CD4-positive, alpha-beta T cell (primary cell): ENCODE results near the gene ZCCHC10. TPM values are rescaled to one million over a fixed set of nuclear protein-coding genes. Genes with fewer than 3 reads are reported as not detected.

Experiments used
- ATAC-seq: fragments of 200-7000 bp; cut with Tn5 transposase; one replicate; pipeline ENCODE4 v1.10.0; 2022; ENCODE audit warnings: mild to moderate bottlenecking; ENCODE audit not compliant: poor library complexity
- CTCF ChIA-PET: fragments of 350-600 bp; sonication (Branson Sonifier 250); formaldehyde crosslinking; loops from one replicate; lab custom pipeline; 2021; ENCODE audit warnings: antibody characterized with exemption, inconsistent platforms; lab: Charles Lee
- POLR2A ChIA-PET: fragments of 350-600 bp; sonication (Branson Sonifier 250); formaldehyde crosslinking; loops from one replicate; lab custom pipeline; 2021; ENCODE audit warnings: antibody characterized with exemption, inconsistent platforms; lab: Charles Lee
- DNase-seq, 14 experiments: peaks; one replicate each; pipeline ENCODE4 v3.0.0-alpha.2; 2013 to 2020; ENCODE audit warnings: mixed read lengths in 2 of 14
- H3K27ac ChIP-seq, 2 donors: one replicate each; pipeline versions ENCODE4 v1.5.1 to v1.7.0; 2013; ENCODE audit warnings: low read length in 2 of 2, low read depth in 1 of 2, mild to moderate bottlenecking in 1 of 2
- H3K27me3 ChIP-seq, 2 experiments: 1 replicate in 1 of 2; 2 replicates in 1 of 2; pipeline versions ENCODE4 v1.6.1 to v1.7.0; 2013; ENCODE audit warnings: low read length in 2 of 2, control low read depth in 1 of 2, mild to moderate bottlenecking in 1 of 2, moderate library complexity in 1 of 2; ENCODE audit not compliant: insufficient read depth in 2 of 2, control insufficient read depth in 1 of 2
- H3K36me3 ChIP-seq: one replicate; pipeline ENCODE4 v1.6.1; 2013; ENCODE audit warnings: low read length, control low read depth; ENCODE audit not compliant: insufficient read depth
- H3K4me1 ChIP-seq: one replicate; pipeline ENCODE4 v1.6.1; 2013; ENCODE audit warnings: low read length, control low read depth; ENCODE audit not compliant: insufficient read depth
- H3K4me3 ChIP-seq: one replicate; pipeline ENCODE4 v1.5.1; 2013; ENCODE audit warnings: mild to moderate bottlenecking, low read length, moderate library complexity
- H3K9me3 ChIP-seq, 2 experiments: 1 replicate in 1 of 2; 2 replicates in 1 of 2; pipeline versions ENCODE4 v1.6.1 to v1.7.0; 2013; ENCODE audit warnings: low read length in 2 of 2, mild to moderate bottlenecking in 2 of 2, control low read depth in 1 of 2, moderate library complexity in 1 of 2; ENCODE audit not compliant: control insufficient read depth in 1 of 2, insufficient read depth in 1 of 2
- H3K27ac Mint-ChIP-seq: one replicate; pipeline ENCODE4 v1.8.0; 2020; ENCODE audit warnings: mixed read lengths
- H3K27me3 Mint-ChIP-seq: one replicate; pipeline ENCODE4 v1.8.0; 2021; ENCODE audit warnings: mixed read lengths
- H3K36me3 Mint-ChIP-seq: one replicate; pipeline ENCODE4 v1.8.0; 2021; ENCODE audit warnings: low read depth, mixed read lengths
- H3K4me1 Mint-ChIP-seq: one replicate; pipeline ENCODE4 v1.8.0; 2021; ENCODE audit warnings: low read depth, mixed read lengths
- H3K4me3 Mint-ChIP-seq: one replicate; pipeline ENCODE4 v1.8.0; 2020; ENCODE audit warnings: mild to moderate bottlenecking, mixed read lengths
- H3K9me3 Mint-ChIP-seq: one replicate; pipeline ENCODE4 v1.8.0; 2020; ENCODE audit warnings: mixed read lengths
- intact Hi-C, 2 experiments: fragments of 100-400 bp; cut with DNase I in 1 of 2; cut with micrococcal nuclease in 1 of 2; formaldehyde crosslinking; loops; one replicate each; pipeline versions ENCODE4 v1.15.1 to v1.9.0; 2023 to 2025; cut with DNase I, micrococcal nuclease
- total RNA-seq, 174 experiments: library from RNA in 2 of 174; stranded (reverse) in 2 of 174; gene quantifications; one replicate each; pipeline ENCODE4 v1.2.3 and lab custom pipeline; 2021 to 2026
- TF ChIP-seq, protein P1 (sequence below): fragments of 200-600 bp; IDR thresholded peaks from one replicate; pipeline ENCODE4 v1.8.0; 2022; ENCODE audit warnings: antibody characterized with exemption, mild to moderate bottlenecking

ZCCHC10 gene
- total RNA-seq, 2 experiments from 2014 or later, result 17.7 to 20.1 TPM

DNA sequence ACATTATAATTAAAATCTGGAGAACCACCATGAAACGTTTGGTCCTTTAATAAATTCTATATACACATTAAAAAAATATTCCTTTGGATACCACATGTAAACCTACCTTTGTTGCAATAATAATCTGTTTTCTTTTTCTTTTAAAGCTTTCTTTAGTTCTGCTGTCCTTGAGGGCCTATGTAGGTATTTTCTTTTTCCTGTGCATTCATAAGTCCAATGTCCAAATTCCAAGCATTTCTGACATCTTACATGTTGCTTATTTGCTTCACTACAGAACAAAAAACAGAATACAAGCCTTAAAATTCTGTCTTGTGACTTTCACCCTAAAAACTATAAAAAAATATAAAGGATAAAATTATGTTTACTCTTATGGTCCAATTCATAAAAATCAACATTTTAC, 19.7 kb downstream of the ZCCHC10 start:
- DNase-seq, result no peak
- H3K27ac Mint-ChIP-seq, result no peak overlapping the region
- Histone ChIP-seq H3K27me3 (no peaks in the 10 kb centered on the region), H3K4me1 (no peaks in the 10 kb centered on the region), H3K36me3 (peaks cover 40% of the 10 kb centered on the region), H3K4me3 (no peak overlapping the region), H3K27ac (no peak overlapping the region), H3K9me3 (no peaks in the 10 kb centered on the region)
- POLR2A ChIA-PET, result interaction anchor here (1.2 kb wide), 1 partner anchor 12 kb away, joined by 4 read pairs; no protein-coding TSS in a partner anchor
- intact Hi-C loops, result no loop called here
- no peak overlapping the region for H3K4me3 Mint-ChIP-seq
- peaks cover 42% of the 10 kb centered on the region for H3K36me3 Mint-ChIP-seq
- TF ChIP-seq, protein P1, sequence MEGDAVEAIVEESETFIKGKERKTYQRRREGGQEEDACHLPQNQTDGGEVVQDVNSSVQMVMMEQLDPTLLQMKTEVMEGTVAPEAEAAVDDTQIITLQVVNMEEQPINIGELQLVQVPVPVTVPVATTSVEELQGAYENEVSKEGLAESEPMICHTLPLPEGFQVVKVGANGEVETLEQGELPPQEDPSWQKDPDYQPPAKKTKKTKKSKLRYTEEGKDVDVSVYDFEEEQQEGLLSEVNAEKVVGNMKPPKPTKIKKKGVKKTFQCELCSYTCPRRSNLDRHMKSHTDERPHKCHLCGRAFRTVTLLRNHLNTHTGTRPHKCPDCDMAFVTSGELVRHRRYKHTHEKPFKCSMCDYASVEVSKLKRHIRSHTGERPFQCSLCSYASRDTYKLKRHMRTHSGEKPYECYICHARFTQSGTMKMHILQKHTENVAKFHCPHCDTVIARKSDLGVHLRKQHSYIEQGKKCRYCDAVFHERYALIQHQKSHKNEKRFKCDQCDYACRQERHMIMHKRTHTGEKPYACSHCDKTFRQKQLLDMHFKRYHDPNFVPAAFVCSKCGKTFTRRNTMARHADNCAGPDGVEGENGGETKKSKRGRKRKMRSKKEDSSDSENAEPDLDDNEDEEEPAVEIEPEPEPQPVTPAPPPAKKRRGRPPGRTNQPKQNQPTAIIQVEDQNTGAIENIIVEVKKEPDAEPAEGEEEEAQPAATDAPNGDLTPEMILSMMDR, result no peak
- no peaks in the 10 kb centered on the region for H3K4me1 Mint-ChIP-seq
- no peak for ATAC-seq
- no peaks in the 10 kb centered on the region for H3K27me3 Mint-ChIP-seq
- no peaks in the 10 kb centered on the region for H3K9me3 Mint-ChIP-seq
- CTCF ChIA-PET, result no interaction called here

DNA sequence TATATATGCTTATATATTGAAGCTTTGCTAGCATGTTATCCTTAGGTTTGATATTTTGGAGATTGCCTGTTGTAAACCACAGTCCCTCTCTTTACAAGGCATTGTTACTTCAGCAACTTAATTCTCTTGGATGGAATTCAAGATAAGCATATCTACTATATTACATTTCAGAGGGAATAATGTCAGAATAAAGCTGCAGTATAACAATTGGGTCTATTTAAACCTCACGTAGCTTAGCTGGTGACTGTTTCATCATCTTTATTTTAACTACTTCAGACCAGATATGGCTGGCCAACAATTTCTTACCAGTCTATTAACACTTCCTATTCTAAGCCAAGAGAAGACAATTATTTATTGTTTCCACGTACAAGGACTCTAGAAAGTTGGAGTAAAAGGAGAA, 27.1 kb downstream of the ZCCHC10 start:
- TF ChIP-seq, protein P1, result no peak
- Histone ChIP-seq H3K27me3 (no peaks in the 10 kb centered on the region), H3K4me3 (no peak overlapping the region), H3K27ac (no peak overlapping the region), H3K36me3 (peaks cover 23% of the 10 kb centered on the region), H3K4me1 (no peaks in the 10 kb centered on the region), H3K9me3 (no peaks in the 10 kb centered on the region)
- POLR2A ChIA-PET, result interaction anchor here (0.7 kb wide), 1 partner anchor 1923 kb away, joined by 3 read pairs; no protein-coding TSS in a partner anchor
- Mint-ChIP-seq H3K9me3 (no peaks in the 10 kb centered on the region), H3K4me1 (no peaks in the 10 kb centered on the region), H3K36me3 (peaks cover 33% of the 10 kb centered on the region), H3K4me3 (no peak overlapping the region), H3K27me3 (no peaks in the 10 kb centered on the region), H3K27ac (no peak overlapping the region)
- CTCF ChIA-PET, result interaction anchor here (1.2 kb wide), 1 partner anchor 18 kb away, joined by 3 read pairs; no protein-coding TSS in a partner anchor
- ATAC-seq, result no peak
- intact Hi-C loops, result no loop called here
- no peak for DNase-seq

GRCh38 chr5:132998556-132998955, 27.8 kb downstream of the ZCCHC10 start:
- Mint-ChIP-seq H3K9me3 (no peaks in the 10 kb centered on the region), H3K27ac (no peak overlapping the region), H3K4me1 (no peaks in the 10 kb centered on the region), H3K4me3 (no peak overlapping the region), H3K27me3 (no peaks in the 10 kb centered on the region), H3K36me3 (peaks cover 30% of the 10 kb centered on the region)
- no peak for DNase-seq
- POLR2A ChIA-PET, result no interaction called here
- H3K27ac ChIP-seq, result no peak overlapping the region
- intact Hi-C loops, result no loop called here
- no peak overlapping the region for H3K4me3 ChIP-seq
- TF ChIP-seq, protein P1, result no peak
- H3K27me3 ChIP-seq, result no peaks in the 10 kb centered on the region
- H3K36me3 ChIP-seq, result peaks cover 19% of the 10 kb centered on the region
- H3K9me3 ChIP-seq, result no peaks in the 10 kb centered on the region
- ATAC-seq, result no peak
- CTCF ChIA-PET, result no interaction called here
- H3K4me1 ChIP-seq, result no peaks in the 10 kb centered on the region
